ENCODE measurements around the gene HYDIN.

DNA sequence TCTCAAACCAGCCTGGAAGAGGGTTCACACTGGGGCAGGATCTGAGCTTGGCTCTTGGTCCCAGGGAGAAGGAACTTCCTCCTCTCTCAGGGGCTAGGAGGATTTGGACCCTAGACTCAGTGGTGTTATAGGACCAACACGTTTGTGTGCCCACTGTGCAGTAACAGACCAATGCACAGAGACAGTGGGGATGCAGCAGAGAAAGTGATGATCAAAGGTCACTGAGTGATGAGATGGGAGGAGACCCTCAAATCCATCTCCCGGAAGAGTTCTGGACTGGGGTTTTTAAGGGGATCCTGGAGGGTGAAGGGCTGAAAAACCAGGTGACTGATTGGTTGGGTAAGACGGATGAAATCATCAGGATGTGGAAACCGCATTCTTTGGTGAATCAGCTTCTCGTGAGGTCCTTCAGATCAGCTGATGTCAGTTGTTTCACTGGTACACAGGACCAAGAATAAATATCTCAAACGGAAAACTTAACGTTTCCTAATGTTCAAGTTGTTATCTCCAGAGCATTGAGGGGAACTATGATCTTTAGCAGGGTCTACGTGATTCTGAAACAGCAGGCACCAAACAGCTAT lies 426.3 kb downstream of the HYDIN start:
- TF ChIP-seq ESRRA (IDR thresholded peaks at IDR 0.05; ENCODE audit: borderline replicate concordance, low read length) (no peak), EP300 (IDR thresholded peaks at IDR 0.05) (no peak), MYC (IDR thresholded peaks at IDR 0.05; ENCODE audit: borderline replicate concordance, low read length) (no peak), NFE2L2 (conservative IDR thresholded peaks at IDR 0.05; ENCODE audit: low read length) (no peak), JUN (IDR thresholded peaks at IDR 0.05) (no peak)
- TF ChIP-seq, protein P1, sequence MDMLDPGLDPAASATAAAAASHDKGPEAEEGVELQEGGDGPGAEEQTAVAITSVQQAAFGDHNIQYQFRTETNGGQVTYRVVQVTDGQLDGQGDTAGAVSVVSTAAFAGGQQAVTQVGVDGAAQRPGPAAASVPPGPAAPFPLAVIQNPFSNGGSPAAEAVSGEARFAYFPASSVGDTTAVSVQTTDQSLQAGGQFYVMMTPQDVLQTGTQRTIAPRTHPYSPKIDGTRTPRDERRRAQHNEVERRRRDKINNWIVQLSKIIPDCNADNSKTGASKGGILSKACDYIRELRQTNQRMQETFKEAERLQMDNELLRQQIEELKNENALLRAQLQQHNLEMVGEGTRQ (IDR thresholded peaks at IDR 0.05), result no peak
- TF ChIP-seq, protein P2, sequence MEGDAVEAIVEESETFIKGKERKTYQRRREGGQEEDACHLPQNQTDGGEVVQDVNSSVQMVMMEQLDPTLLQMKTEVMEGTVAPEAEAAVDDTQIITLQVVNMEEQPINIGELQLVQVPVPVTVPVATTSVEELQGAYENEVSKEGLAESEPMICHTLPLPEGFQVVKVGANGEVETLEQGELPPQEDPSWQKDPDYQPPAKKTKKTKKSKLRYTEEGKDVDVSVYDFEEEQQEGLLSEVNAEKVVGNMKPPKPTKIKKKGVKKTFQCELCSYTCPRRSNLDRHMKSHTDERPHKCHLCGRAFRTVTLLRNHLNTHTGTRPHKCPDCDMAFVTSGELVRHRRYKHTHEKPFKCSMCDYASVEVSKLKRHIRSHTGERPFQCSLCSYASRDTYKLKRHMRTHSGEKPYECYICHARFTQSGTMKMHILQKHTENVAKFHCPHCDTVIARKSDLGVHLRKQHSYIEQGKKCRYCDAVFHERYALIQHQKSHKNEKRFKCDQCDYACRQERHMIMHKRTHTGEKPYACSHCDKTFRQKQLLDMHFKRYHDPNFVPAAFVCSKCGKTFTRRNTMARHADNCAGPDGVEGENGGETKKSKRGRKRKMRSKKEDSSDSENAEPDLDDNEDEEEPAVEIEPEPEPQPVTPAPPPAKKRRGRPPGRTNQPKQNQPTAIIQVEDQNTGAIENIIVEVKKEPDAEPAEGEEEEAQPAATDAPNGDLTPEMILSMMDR (IDR thresholded peaks at IDR 0.05), result no peak

All from A549 (cell line).